IMR-90 (cell line): ENCODE data around the gene SUSD1. TPM values are rescaled to one million over a fixed set of nuclear protein-coding genes. Genes with fewer than 3 reads are reported as not detected.

Experiments used
- ATAC-seq: fragments of 200-7000 bp; cut with Tn5 transposase; 2 replicates; pipeline ENCODE4 v1.9.1; 2020; ENCODE audit warnings: low read depth, mild to moderate bottlenecking, moderate library complexity
- BruUV-seq: library from RNA; stranded (reverse); fragments of 400-500 nt; replicated peaks from 2 replicates; lab custom pipeline; 2021; lab: Mats Ljungman, UMichigan
- CTCF ChIA-PET: fragments of 300-600 bp; formaldehyde crosslinking; extraction: SDS; loops from one replicate; lab custom pipeline; 2021; ENCODE audit warnings: antibody characterized with exemption; lab: Yijun Ruan, JAX
- POLR2A ChIA-PET: fragments of 300-600 bp; sonication (Branson Sonifier 250); formaldehyde crosslinking; loops from one replicate; lab custom pipeline; 2022; ENCODE audit warnings: antibody characterized with exemption; ENCODE audit not compliant: unreplicated experiment; lab: Charles Lee
- DNase-seq: peaks from one replicate; pipeline ENCODE4 v3.0.0; 2013
- H2AFZ ChIP-seq: replicated peaks from 2 replicates; pipeline ENCODE3; 2013; ENCODE audit warnings: low read length, mild to moderate bottlenecking; ENCODE audit not compliant: poor library complexity
- H2AK5ac ChIP-seq: 2 replicates; pipeline ENCODE4 v1.6.1; 2013; ENCODE audit warnings: low read depth, low read length, inconsistent platforms
- H2AK9ac ChIP-seq: replicated peaks from 2 replicates; pipeline ENCODE3; 2013; ENCODE audit warnings: mild to moderate bottlenecking, low read depth, low read length, moderate library complexity; ENCODE audit not compliant: poor library complexity
- H2BK120ac ChIP-seq: 2 replicates; pipeline ENCODE4 v1.6.1; 2013; ENCODE audit warnings: low read depth, low read length, inconsistent platforms
- H2BK15ac ChIP-seq: 3 replicates; pipeline ENCODE4 v1.6.1; 2013; ENCODE audit warnings: low read depth, low read length, inconsistent platforms
- H2BK20ac ChIP-seq: 2 replicates; pipeline ENCODE4 v1.6.1; 2013; ENCODE audit warnings: low read depth, mild to moderate bottlenecking, inconsistent platforms, low read length, moderate library complexity
- H2BK5ac ChIP-seq: 2 replicates; pipeline ENCODE4 v1.6.1; 2013; ENCODE audit warnings: mild to moderate bottlenecking, low read depth, low read length, inconsistent platforms; ENCODE audit not compliant: poor library complexity, severe bottlenecking
- H3K14ac ChIP-seq: replicated peaks from 2 replicates; pipeline ENCODE4 v1.6.1; 2013; ENCODE audit warnings: low read depth, low read length, inconsistent platforms
- H3K18ac ChIP-seq: 2 replicates; pipeline ENCODE4 v1.6.1; 2013; ENCODE audit warnings: low read depth, low read length, control low read depth
- H3K23ac ChIP-seq: 2 replicates; pipeline ENCODE4 v1.6.1; 2013; ENCODE audit warnings: low read depth, low read length, inconsistent platforms
- H3K27ac ChIP-seq: 2 replicates; pipeline ENCODE4 v1.5.1; 2013; ENCODE audit warnings: mild to moderate bottlenecking, control low read depth, low read length; ENCODE audit not compliant: insufficient read depth
- H3K27me3 ChIP-seq: 2 replicates; pipeline ENCODE4 v1.6.1; 2013; ENCODE audit warnings: low read length; ENCODE audit not compliant: control insufficient read depth, insufficient read depth
- H3K36me3 ChIP-seq: 2 replicates; pipeline ENCODE4 v1.6.1; 2013; ENCODE audit warnings: low read length, mixed read lengths; ENCODE audit not compliant: control insufficient read depth, insufficient read depth
- H3K4ac ChIP-seq: 2 replicates; pipeline ENCODE4 v1.6.1; 2013; ENCODE audit warnings: low read depth, low read length, inconsistent platforms
- H3K4me1 ChIP-seq: 2 replicates; pipeline ENCODE4 v1.6.1; 2013; ENCODE audit warnings: low read length, mixed read lengths; ENCODE audit not compliant: control insufficient read depth, insufficient read depth
- H3K4me2 ChIP-seq: 2 replicates; pipeline ENCODE4 v1.6.1; 2013; ENCODE audit warnings: low read depth, mild to moderate bottlenecking, control low read depth, low read length, moderate library complexity
- H3K4me3 ChIP-seq: 2 replicates; pipeline ENCODE4 v1.5.1; 2013; ENCODE audit warnings: low read depth, mild to moderate bottlenecking, control low read depth, low read length, moderate library complexity; ENCODE audit not compliant: insufficient read depth
- H3K56ac ChIP-seq: 2 replicates; pipeline ENCODE4 v1.6.1; 2013; ENCODE audit warnings: low read length, inconsistent platforms; ENCODE audit not compliant: insufficient read depth; ENCODE audit errors: extremely low read depth
- H3K79me1 ChIP-seq, 2 experiments: 2 replicates each; pipeline ENCODE4 v1.6.1; 2013; ENCODE audit warnings: low read length in 2 of 2, inconsistent platforms in 1 of 2, low read depth in 1 of 2
- H3K9ac ChIP-seq: 2 replicates; pipeline ENCODE4 v1.6.1; 2013; ENCODE audit warnings: low read depth, low read length, control low read depth
- H3K9me1 ChIP-seq: 2 replicates; pipeline ENCODE4 v1.6.1; 2013; ENCODE audit warnings: low read length, inconsistent platforms; ENCODE audit not compliant: insufficient read depth
- H3K9me3 ChIP-seq: 2 replicates; pipeline ENCODE4 v1.6.1; 2013; ENCODE audit warnings: low read length; ENCODE audit not compliant: control insufficient read depth, insufficient read depth
- H4K20me1 ChIP-seq: 2 replicates; pipeline ENCODE4 v1.6.1; 2013; ENCODE audit warnings: low read length, inconsistent platforms; ENCODE audit not compliant: insufficient read depth
- H4K5ac ChIP-seq: 2 replicates; pipeline ENCODE4 v1.6.1; 2013; ENCODE audit warnings: mild to moderate bottlenecking, low read depth, low read length, control low read depth
- H4K8ac ChIP-seq, 2 experiments: 2 replicates each; pipeline ENCODE4 v1.6.1; 2013; ENCODE audit warnings: low read depth in 2 of 2, low read length in 2 of 2, control low read depth in 1 of 2, inconsistent platforms in 1 of 2
- H4K91ac ChIP-seq: 2 replicates; pipeline ENCODE4 v1.6.1; 2013; ENCODE audit warnings: low read depth, low read length, inconsistent platforms; ENCODE audit not compliant: insufficient read depth
- BHLHE40 ChIP-seq: fragments of 150-350 bp; IDR thresholded peaks from 2 replicates; pipeline ENCODE4 v1.6.1; 2016; ENCODE audit warnings: mild to moderate bottlenecking, low read depth, low read length
- CHD1 ChIP-seq: IDR thresholded peaks from 2 replicates; pipeline ENCODE4 v1.6.1; 2012; ENCODE audit warnings: low read depth, low read length, improper control_type of control experiment
- CTCF ChIP-seq: conservative IDR thresholded peaks from 2 replicates; pipeline ENCODE4 v1.5.1; 2012; ENCODE audit warnings: mild to moderate bottlenecking, low read depth, low read length, improper control_type of control experiment
- FOS ChIP-seq: fragments of 150-350 bp; IDR thresholded peaks from 2 replicates; pipeline ENCODE4 v1.6.1; 2016; ENCODE audit warnings: low read depth, low read length
- MAZ ChIP-seq: IDR thresholded peaks from 2 replicates; pipeline ENCODE4 v1.6.1; 2012; ENCODE audit warnings: low read depth, mild to moderate bottlenecking, low read length, improper control_type of control experiment, moderate library complexity, borderline replicate concordance
- NFE2L2 ChIP-seq: fragments of 150-350 bp; IDR thresholded peaks from 2 replicates; pipeline ENCODE4 v1.6.1; 2016; ENCODE audit warnings: low read depth, mild to moderate bottlenecking, low read length
- POLR2A ChIP-seq: IDR thresholded peaks from 2 replicates; pipeline ENCODE4 v1.6.1; 2012; ENCODE audit warnings: mild to moderate bottlenecking, low read depth, low read length
- RFX5 ChIP-seq: IDR thresholded peaks from 2 replicates; pipeline ENCODE4 v1.8.0; 2012; ENCODE audit warnings: low read depth, mild to moderate bottlenecking, low read length, moderate library complexity
- WGBS, 2 experiments: methylation state at CpG; one replicate each; pipeline versions ENCODE4 v1.1.5 to v1.1.7; 2013; ENCODE audit warnings: missing lambda C conversion rate in 2 of 2; ENCODE audit not compliant: insufficient read length in 1 of 2; ENCODE audit errors: extremely low coverage in 2 of 2; 5-methylcytosine and 5-hydroxymethylcytosine counted together
- dilution Hi-C: fragments of 300-500 bp; cut with HindIII; formaldehyde crosslinking; loops from one replicate; pipeline ENCODE4 v1.14.3; 2018; ENCODE audit warnings: low sequenced_read_pairs; ENCODE audit not compliant: unreplicated experiment
- in situ Hi-C: fragments of 300-500 bp; cut with MboI; formaldehyde crosslinking; loops from 3 replicates; pipeline ENCODE4 v1.14.3; 2019; ENCODE audit warnings: low sequenced_read_pairs, inconsistent platforms, mixed read lengths
- intact Hi-C: fragments of 100-400 bp; cut with micrococcal nuclease; formaldehyde crosslinking; loops from 2 replicates; pipeline ENCODE4 v1.10.0; 2022
- polyA plus RNA-seq, 3 experiments: library from polyadenylated mRNA; depleted of rRNA; stranded (reverse); fragments of >200 nt; gene quantifications; 2 replicates each; pipeline ENCODE4 v1.2.3, GENCODE V29; 2012; ENCODE audit warnings: low replicate concordance in 1 of 3
- total RNA-seq: library from RNA; depleted of rRNA; stranded (reverse); fragments of >200 nt; gene quantifications from 2 replicates; pipeline ENCODE4 v1.2.3, GENCODE V29; 2012

The SUSD1 gene
- total and polyA plus RNA-seq, 2 of the 4 experiments (the other 2 are of a cell fraction) = 4.0 to 4.7 TPM

- Histone ChIP-seq H3K9me1 (no peaks in the 10 kb centered on the region; the same call in 1 of the 2 replicates), H4K20me1 (no peaks in the 10 kb centered on the region), H2BK120ac (no peak overlapping the region), H3K9me3 (no peaks in the 10 kb centered on the region), H2BK20ac (no peak overlapping the region), H3K9ac (no peak overlapping the region), H3K56ac (no peak overlapping the region), H3K4me3 (no peak overlapping the region), H3K36me3 (no peaks in the 10 kb centered on the region), H4K5ac (no peak overlapping the region), H2BK5ac (no peak overlapping the region), H3K27me3 (no peaks in the 10 kb centered on the region), H2AFZ (no peak overlapping the region), H3K4me1 (no peaks in the 10 kb centered on the region), H2AK5ac (no peak overlapping the region), H3K23ac (no peak overlapping the region), H3K18ac (no peak overlapping the region), H2AK9ac (no peak overlapping the region), H3K14ac (no peak overlapping the region), H2BK15ac (no peak overlapping the region), H3K27ac (no peak overlapping the region), H3K79me1 (no peaks in the 10 kb centered on the region), H3K4me2 (no peak overlapping the region), H3K4ac (no peak overlapping the region), H4K8ac (no peak overlapping the region), H4K91ac (no peak overlapping the region)
- ATAC-seq (no peak), DNase-seq (no peak)
- no CpG with 5 or more reads among the region's 1 CpG for WGBS, 2 experiments
- dilution Hi-C loops (no loop called here), intact Hi-C loops (loop anchor here (10.0 kb wide), 1 partner anchor 84 kb away; no protein-coding TSS in a partner anchor), in situ Hi-C loops (no loop called here)
- TF ChIP-seq POLR2A = no peak
- no peak for TF ChIP-seq CTCF
- TF ChIP-seq FOS = no peak
- TF ChIP-seq BHLHE40 = no peak
- TF ChIP-seq NFE2L2 = no peak
- no peak for TF ChIP-seq CHD1
- no peak for TF ChIP-seq MAZ
- TF ChIP-seq RFX5 = no peak
- CTCF ChIA-PET = interaction anchor here (1.3 kb wide), 1 partner anchor 11 kb away, joined by 3 read pairs; no protein-coding TSS in a partner anchor
- BruUV-seq = no TSS peak
- POLR2A ChIA-PET = no interaction called here
These were observed 13.8 kb upstream of the SUSD1 start for GRCh38 chr9:112188884-112189283.
